Activated CD8-positive, alpha-beta memory T cell treated with anti-CD3 and anti-CD28 coated beads for 36 hours (primary cell): Measurements from ENCODE around the gene HYAL3. TPM values are rescaled to one million over a fixed set of nuclear protein-coding genes. Genes with fewer than 3 reads are reported as not detected.
"Not testable (repeated sequence)": the region's sequence is repeated elsewhere in the genome, so short reads cannot be mapped to it uniquely, and the experiment has no call there.

Experiments used
- CTCF ChIA-PET: fragments of 350-600 bp; sonication (Branson Sonifier 250); formaldehyde crosslinking; loops from one replicate; lab custom pipeline; 2021; ENCODE audit warnings: antibody characterized with exemption; lab: Charles Lee
- POLR2A ChIA-PET: fragments of 350-600 bp; sonication (Branson Sonifier 250); formaldehyde crosslinking; loops from one replicate; lab custom pipeline; 2021; ENCODE audit warnings: antibody characterized with exemption; lab: Charles Lee
- total RNA-seq, 2 experiments: library from RNA; stranded (reverse); gene quantifications; one replicate each; pipeline ENCODE4 v1.2.3, GENCODE V29; 2021

HYAL3 gene
- total RNA-seq, 2 experiments from 2014 or later = 8.5 to 9.4 TPM

- ChIA-PET POLR2A (no interaction called here), CTCF (interaction anchor here (0.7 to 10.7 kb wide), 5 partner anchors 10 to 1007 kb away, joined by 3 to 88 read pairs (median 5); no protein-coding TSS in a partner anchor)
These were observed 53.9 kb downstream of the HYAL3 start for GRCh38 chr3:50245251-50245745.

- POLR2A ChIA-PET = not testable (repeated sequence)
These were observed 54.4 kb downstream of the HYAL3 start for GRCh38 chr3:50244813-50245212.

GRCh38 chr3:50243543-50243895, 55.7 kb downstream of the HYAL3 start:
- POLR2A ChIA-PET = interaction anchor here (0.9 kb wide), 1 partner anchor 17 kb away, joined by 4 read pairs; no protein-coding TSS in a partner anchor
- CTCF ChIA-PET = interaction anchor here (1.3 to 10.7 kb wide), 8 partner anchors 8 to 93 kb away, joined by 3 to 88 read pairs (median 9); no protein-coding TSS in a partner anchor

More at GRCh38 chr3:50244813-50245212, 54.4 kb downstream of the HYAL3 start:
- CTCF ChIA-PET = interaction anchor here (0.7 to 10.7 kb wide), 5 partner anchors 9 to 1006 kb away, joined by 3 to 88 read pairs (median 5); no protein-coding TSS in a partner anchor

DNA sequence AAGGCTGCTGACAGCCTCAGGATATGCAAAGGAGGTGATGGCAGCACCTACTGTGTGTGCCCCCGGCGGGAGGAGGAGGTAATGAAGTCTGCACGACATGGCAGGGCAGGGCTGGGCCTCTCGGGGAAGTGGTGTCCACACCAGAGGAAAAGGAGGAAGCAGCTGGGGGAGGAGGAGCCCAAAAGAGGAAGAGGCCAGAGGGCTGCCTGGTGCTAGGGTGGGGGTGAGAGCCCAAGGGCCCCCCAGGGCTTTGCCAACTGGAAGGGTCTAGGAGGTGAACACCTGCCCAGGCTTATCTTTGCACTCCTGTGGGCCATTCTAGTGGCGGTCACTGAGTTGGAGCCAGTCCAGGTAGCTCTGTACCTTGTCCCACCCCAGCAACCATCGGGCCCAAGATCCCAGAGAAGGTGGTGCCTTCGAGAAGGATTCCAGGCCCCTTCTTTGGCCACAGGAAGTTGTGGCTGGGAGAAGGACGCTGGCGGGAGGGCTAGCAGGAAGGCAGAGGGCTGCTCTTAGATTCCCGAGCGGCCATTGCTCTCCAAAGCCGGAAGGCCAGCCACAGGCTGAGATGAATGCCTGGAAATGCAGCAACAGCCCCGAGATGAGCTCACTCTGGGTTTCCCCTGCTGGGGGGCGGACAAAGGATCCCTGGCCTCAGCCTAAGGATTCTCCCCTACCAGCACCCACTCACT, 56.2 kb downstream of the HYAL3 start:
- CTCF ChIA-PET = interaction anchor here (1.3 to 10.7 kb wide), 8 partner anchors 8 to 94 kb away, joined by 3 to 88 read pairs (median 9); no protein-coding TSS in a partner anchor

More for the DNA sequence above, 56.2 kb downstream of the HYAL3 start:
- POLR2A ChIA-PET = interaction anchor here (0.6 to 0.9 kb wide), 2 partner anchors 18 to 38 kb away, joined by 4 to 8 read pairs; no protein-coding TSS in a partner anchor

Other genes starting within 250 kb of the HYAL3 start
- 100 to 1,000 TPM; 101 to 108 TPM for gene RBM5, start 210.5 kb downstream of the HYAL3 start, total RNA-seq
- under 1 TPM; 0.10 to 0.36 TPM for gene SEMA3F, start 144.1 kb downstream of the HYAL3 start, total RNA-seq
- not detected for gene GNAT1, start 107.8 kb downstream of the HYAL3 start, total RNA-seq
- gene SLC38A3, start 94.1 kb downstream of the HYAL3 start, total RNA-seq = under 1 TPM in 1 of 2 experiments, not detected in 1; 0.29 TPM
- 100 to 1,000 TPM; 239 to 242 TPM for gene GNAI2, start 63.2 kb downstream of the HYAL3 start, total RNA-seq
- gene SEMA3B, start 30.3 kb downstream of the HYAL3 start, total RNA-seq = under 1 TPM; 0.40 to 0.46 TPM
- not detected for gene LSMEM2, start 20.3 kb downstream of the HYAL3 start, total RNA-seq
- gene IFRD2, start 7.0 kb downstream of the HYAL3 start, total RNA-seq = 100 to 1,000 TPM; 197 to 200 TPM
- gene NAA80, start within 50 bp of the HYAL3 start, total RNA-seq = 10 to 100 TPM; 17.3 to 17.5 TPM
- under 1 TPM in 1 of 2 experiments, not detected in 1; 0.36 TPM for gene HYAL1, start 4.2 kb upstream of the HYAL3 start, total RNA-seq
- gene HYAL2, start 23.3 kb upstream of the HYAL3 start, total RNA-seq = 10 to 100 TPM; 11.7 to 11.9 TPM
- gene TUSC2, start 28.8 kb upstream of the HYAL3 start, total RNA-seq = 10 to 100 TPM; 33.6 TPM
- 10 to 100 TPM; 68.2 to 72.5 TPM for gene RASSF1, start 41.4 kb upstream of the HYAL3 start, total RNA-seq
- gene ZMYND10, start 46.3 kb upstream of the HYAL3 start, total RNA-seq = 1 to 10 TPM; 1.6 TPM
- 10 to 100 TPM; 39.5 to 46.6 TPM for gene NPRL2, start 51.4 kb upstream of the HYAL3 start, total RNA-seq
- 10 to 100 TPM; 25.8 to 28.2 TPM for gene CYB561D2, start 51.5 kb upstream of the HYAL3 start, total RNA-seq
- gene TMEM115, start 60.1 kb upstream of the HYAL3 start, total RNA-seq = 10 to 100 TPM; 25.2 to 26.3 TPM
- under 1 TPM; 0.55 to 0.67 TPM for gene CACNA2D2, start 204.2 kb upstream of the HYAL3 start, total RNA-seq